ENCODE measurements around the gene CAMTA1. TPM values are rescaled to one million over a fixed set of nuclear protein-coding genes. Genes with fewer than 3 reads are reported as not detected.

CAMTA1 gene
- polyA plus RNA-seq, 1 donor (not counting 4 experiments of a cell fraction or from before 2014, with no cell fraction given): 51.4 TPM

DNA sequence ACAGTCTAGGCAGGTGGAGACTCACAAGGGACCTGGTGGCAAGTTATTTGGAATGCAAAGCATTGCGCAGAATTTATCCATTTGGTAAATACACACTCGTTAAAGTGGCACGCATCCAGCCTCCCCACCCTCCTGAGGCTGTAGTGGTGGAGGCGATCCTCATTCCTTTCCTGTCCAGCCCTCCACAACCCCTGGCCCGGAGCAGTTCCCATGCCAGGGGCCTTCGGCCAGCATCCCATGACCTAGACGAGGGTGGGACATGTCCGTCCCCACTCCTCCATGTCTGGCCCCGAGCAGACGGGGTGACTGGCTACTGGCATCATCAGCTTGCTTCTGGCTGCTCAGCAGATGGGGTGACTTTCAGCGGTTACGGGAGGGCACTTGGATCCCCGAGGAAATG lies 704.3 kb downstream of the CAMTA1 start:
- no peaks in the 10 kb centered on the region for H3K9me3 ChIP-seq (ENCODE audit: control insufficient read depth, low read depth, low read length)
- no peak overlapping the region for H3K4me2 ChIP-seq (ENCODE audit: control insufficient read depth, extremely low read depth, insufficient read depth, low read depth, low read length)
- no peak overlapping the region for H3K27ac ChIP-seq (ENCODE audit: control insufficient read depth, insufficient read depth, low read length)
- H4K20me1 ChIP-seq (ENCODE audit: control insufficient read depth, extremely low read depth, insufficient read depth, low read length): no peaks in the 10 kb centered on the region
- H3K4me3 ChIP-seq (ENCODE audit: control insufficient read depth in 2 of 3, extremely low read depth in 1 of 3, insufficient read depth in 2 of 3, low read depth in 1 of 3, low read length in 3 of 3): no peak overlapping the region
- TF ChIP-seq, protein P1, sequence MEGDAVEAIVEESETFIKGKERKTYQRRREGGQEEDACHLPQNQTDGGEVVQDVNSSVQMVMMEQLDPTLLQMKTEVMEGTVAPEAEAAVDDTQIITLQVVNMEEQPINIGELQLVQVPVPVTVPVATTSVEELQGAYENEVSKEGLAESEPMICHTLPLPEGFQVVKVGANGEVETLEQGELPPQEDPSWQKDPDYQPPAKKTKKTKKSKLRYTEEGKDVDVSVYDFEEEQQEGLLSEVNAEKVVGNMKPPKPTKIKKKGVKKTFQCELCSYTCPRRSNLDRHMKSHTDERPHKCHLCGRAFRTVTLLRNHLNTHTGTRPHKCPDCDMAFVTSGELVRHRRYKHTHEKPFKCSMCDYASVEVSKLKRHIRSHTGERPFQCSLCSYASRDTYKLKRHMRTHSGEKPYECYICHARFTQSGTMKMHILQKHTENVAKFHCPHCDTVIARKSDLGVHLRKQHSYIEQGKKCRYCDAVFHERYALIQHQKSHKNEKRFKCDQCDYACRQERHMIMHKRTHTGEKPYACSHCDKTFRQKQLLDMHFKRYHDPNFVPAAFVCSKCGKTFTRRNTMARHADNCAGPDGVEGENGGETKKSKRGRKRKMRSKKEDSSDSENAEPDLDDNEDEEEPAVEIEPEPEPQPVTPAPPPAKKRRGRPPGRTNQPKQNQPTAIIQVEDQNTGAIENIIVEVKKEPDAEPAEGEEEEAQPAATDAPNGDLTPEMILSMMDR (optimal IDR thresholded peaks at IDR 0.05 in 1 of 3, IDR thresholded peaks at IDR 0.05 in 1 of 3, conservative IDR thresholded peaks at IDR 0.05 in 1 of 3; ENCODE audit: extremely low read depth in 1 of 3, insufficient read depth in 2 of 3, low read length in 3 of 3): no peak
- no peak for TF ChIP-seq EZH2 (IDR thresholded peaks at IDR 0.05; ENCODE audit: low read length)
- no peaks in the 10 kb centered on the region for H3K36me3 ChIP-seq (ENCODE audit: control insufficient read depth in 2 of 2, extremely low read depth in 1 of 2, insufficient read depth in 2 of 2, low read length in 2 of 2)
- H3K9me1 ChIP-seq (ENCODE audit: control insufficient read depth, extremely low read depth, insufficient read depth, low read length): no peaks in the 10 kb centered on the region
- dilution Hi-C loops (cut with MboI; ENCODE audit: extremely low pct_ligation_motif_present, low sequenced_read_pairs): no loop called here
- peaks cover 9% of the 10 kb centered on the region for H3K4me1 ChIP-seq (ENCODE audit: control insufficient read depth, extremely low read depth, insufficient read depth, low read length)
- H2AFZ ChIP-seq (ENCODE audit: control insufficient read depth, low read length): no peak overlapping the region
- no peak overlapping the region for H3K9ac ChIP-seq (ENCODE audit: control insufficient read depth, extremely low read depth, insufficient read depth, low read length)
- peaks cover 11% of the 10 kb centered on the region for H3K27me3 ChIP-seq (ENCODE audit: control insufficient read depth, extremely low read depth, insufficient read depth, low read length)
- DNase-seq (ENCODE audit: low read depth, low spot score): no peak
- H3K79me2 ChIP-seq (ENCODE audit: control insufficient read depth, insufficient read depth, low read length): no peaks in the 10 kb centered on the region
- no peak for FAIRE-seq

DNA sequence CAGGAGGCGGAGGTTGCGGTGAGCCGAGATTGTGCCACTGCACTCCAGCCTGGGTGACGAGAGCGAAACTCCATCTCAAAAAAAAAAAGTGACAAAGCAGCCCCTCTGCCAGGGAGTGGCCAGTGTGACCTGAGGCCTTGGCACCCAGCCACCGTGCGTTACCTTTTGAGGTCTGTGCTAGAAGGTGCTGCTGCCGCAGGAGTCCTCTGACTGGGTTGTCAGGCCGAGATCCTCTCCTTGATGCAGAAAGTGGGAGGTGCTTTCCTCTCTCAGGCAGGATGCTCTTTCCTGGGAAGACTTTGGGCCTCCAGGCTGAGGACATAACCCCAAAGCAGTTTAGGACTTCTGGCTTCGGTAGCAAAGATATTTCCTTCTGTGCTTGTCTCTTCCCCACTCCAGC lies 705.3 kb downstream of the CAMTA1 start:
- Histone ChIP-seq H3K79me2 (ENCODE audit: control insufficient read depth, insufficient read depth, low read length) (no peaks in the 10 kb centered on the region), H4K20me1 (ENCODE audit: control insufficient read depth, extremely low read depth, insufficient read depth, low read length) (no peaks in the 10 kb centered on the region), H3K4me2 (ENCODE audit: control insufficient read depth, extremely low read depth, insufficient read depth, low read depth, low read length) (no peak overlapping the region), H3K9me1 (ENCODE audit: control insufficient read depth, extremely low read depth, insufficient read depth, low read length) (no peaks in the 10 kb centered on the region), H3K9ac (ENCODE audit: control insufficient read depth, extremely low read depth, insufficient read depth, low read length) (no peak overlapping the region), H3K4me1 (ENCODE audit: control insufficient read depth, extremely low read depth, insufficient read depth, low read length) (peaks cover 9% of the 10 kb centered on the region), H3K27ac (ENCODE audit: control insufficient read depth, insufficient read depth, low read length) (no peak overlapping the region), H3K9me3 (ENCODE audit: control insufficient read depth, low read depth, low read length) (no peaks in the 10 kb centered on the region), H3K36me3 (ENCODE audit: control insufficient read depth in 2 of 2, extremely low read depth in 1 of 2, insufficient read depth in 2 of 2, low read length in 2 of 2) (no peaks in the 10 kb centered on the region), H3K27me3 (ENCODE audit: control insufficient read depth, extremely low read depth, insufficient read depth, low read length) (peaks cover 11% of the 10 kb centered on the region), H2AFZ (ENCODE audit: control insufficient read depth, low read length) (no peak overlapping the region), H3K4me3 (ENCODE audit: control insufficient read depth in 2 of 3, extremely low read depth in 1 of 3, insufficient read depth in 2 of 3, low read depth in 1 of 3, low read length in 3 of 3) (no peak overlapping the region)
- dilution Hi-C loops (cut with MboI; ENCODE audit: extremely low pct_ligation_motif_present, low sequenced_read_pairs): no loop called here
- DNase-seq (ENCODE audit: low read depth, low spot score): no peak
- no peak for TF ChIP-seq EZH2 (IDR thresholded peaks at IDR 0.05; ENCODE audit: low read length)
- TF ChIP-seq, protein P1 (optimal IDR thresholded peaks at IDR 0.05 in 1 of 3, IDR thresholded peaks at IDR 0.05 in 1 of 3, conservative IDR thresholded peaks at IDR 0.05 in 1 of 3; ENCODE audit: extremely low read depth in 1 of 3, insufficient read depth in 2 of 3, low read length in 3 of 3): no peak
- FAIRE-seq: no peak

Measured in keratinocyte (primary cell).